ENCODE data around the gene SYCP1. TPM values are rescaled to one million over a fixed set of nuclear protein-coding genes. Genes with fewer than 3 reads are reported as not detected.
"Not testable (repeated sequence)": the region's sequence is repeated elsewhere in the genome, so short reads cannot be mapped to it uniquely, and the experiment has no call there.

SYCP1 gene, protein sequence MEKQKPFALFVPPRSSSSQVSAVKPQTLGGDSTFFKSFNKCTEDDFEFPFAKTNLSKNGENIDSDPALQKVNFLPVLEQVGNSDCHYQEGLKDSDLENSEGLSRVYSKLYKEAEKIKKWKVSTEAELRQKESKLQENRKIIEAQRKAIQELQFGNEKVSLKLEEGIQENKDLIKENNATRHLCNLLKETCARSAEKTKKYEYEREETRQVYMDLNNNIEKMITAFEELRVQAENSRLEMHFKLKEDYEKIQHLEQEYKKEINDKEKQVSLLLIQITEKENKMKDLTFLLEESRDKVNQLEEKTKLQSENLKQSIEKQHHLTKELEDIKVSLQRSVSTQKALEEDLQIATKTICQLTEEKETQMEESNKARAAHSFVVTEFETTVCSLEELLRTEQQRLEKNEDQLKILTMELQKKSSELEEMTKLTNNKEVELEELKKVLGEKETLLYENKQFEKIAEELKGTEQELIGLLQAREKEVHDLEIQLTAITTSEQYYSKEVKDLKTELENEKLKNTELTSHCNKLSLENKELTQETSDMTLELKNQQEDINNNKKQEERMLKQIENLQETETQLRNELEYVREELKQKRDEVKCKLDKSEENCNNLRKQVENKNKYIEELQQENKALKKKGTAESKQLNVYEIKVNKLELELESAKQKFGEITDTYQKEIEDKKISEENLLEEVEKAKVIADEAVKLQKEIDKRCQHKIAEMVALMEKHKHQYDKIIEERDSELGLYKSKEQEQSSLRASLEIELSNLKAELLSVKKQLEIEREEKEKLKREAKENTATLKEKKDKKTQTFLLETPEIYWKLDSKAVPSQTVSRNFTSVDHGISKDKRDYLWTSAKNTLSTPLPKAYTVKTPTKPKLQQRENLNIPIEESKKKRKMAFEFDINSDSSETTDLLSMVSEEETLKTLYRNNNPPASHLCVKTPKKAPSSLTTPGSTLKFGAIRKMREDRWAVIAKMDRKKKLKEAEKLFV
- not detected for total RNA-seq
- polyA plus RNA-seq, result not detected
- long read RNA-seq, donor 1, result 0 reads
- long read RNA-seq, donor 2, result 0 reads

DNA sequence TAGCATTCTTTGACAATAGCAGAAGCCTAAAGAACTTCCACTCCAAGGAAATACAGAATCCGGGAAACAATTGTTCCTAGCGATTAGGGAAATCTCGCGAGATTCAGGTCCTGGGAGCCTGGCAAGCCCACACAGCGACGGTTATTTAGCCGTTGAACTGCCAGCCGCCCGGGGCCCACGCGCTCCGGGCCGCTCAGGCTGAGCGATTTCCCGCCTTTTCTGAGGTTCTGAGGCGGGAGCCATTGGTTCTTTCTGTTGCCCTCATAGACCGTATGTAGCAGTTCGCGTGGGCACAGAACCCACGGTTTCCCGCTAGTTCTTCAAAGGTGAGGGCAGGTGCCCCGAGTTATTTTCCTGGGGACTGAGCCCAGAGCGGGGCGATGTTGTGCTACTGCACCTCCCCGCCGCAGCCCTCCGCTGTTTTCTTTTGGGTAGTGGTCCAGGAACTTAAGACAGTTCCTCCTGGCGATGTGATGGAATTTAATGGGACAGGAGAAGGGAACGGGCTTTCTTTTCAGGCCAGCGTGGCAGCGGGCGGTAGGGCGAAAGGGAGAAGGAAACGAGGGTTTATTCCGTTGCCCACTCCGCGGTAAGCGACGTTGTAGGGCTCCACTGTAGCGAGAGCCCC, at the start of gene SYCP1:
TSS of gene SYCP1 (plus strand) at position 171 of the 628 bp plus-strand sequence. CDS start 602 bp downstream, outside the sequence.
- no peaks in the 10 kb centered on the region for H3K4me1 ChIP-seq (ENCODE audit: control insufficient read depth in 1 of 2, insufficient read depth in 2 of 2, low read length in 2 of 2)
- no peaks in the 10 kb centered on the region for H3K36me3 ChIP-seq (ENCODE audit: control insufficient read depth in 1 of 2, insufficient read depth in 2 of 2, low read length in 1 of 2)
- ATAC-seq (ENCODE audit: low FRiP score), result no peak
- no peaks in the 10 kb centered on the region for H3K27me3 ChIP-seq (ENCODE audit: control insufficient read depth in 1 of 2, insufficient read depth in 2 of 2, low read length in 1 of 2)
- H3K27ac ChIP-seq (ENCODE audit: low read depth in 1 of 2, low read length in 2 of 2), result no peak within 1 kb of the TSS
- H3K4me3 ChIP-seq (ENCODE audit: low read length in 2 of 2), result peak within 1 kb of the TSS in 1 of 2 donors; percentile 24
- WGBS, 2 donors, result 21 to 27% methylated on average over 40 of the region's 40 CpGs
- DNase-seq, result no peak
- H3K9me3 ChIP-seq (ENCODE audit: control insufficient read depth, low read length), result no peaks in the 10 kb centered on the region
- intact Hi-C loops (cut with DNase I), result no loop called here

DNA sequence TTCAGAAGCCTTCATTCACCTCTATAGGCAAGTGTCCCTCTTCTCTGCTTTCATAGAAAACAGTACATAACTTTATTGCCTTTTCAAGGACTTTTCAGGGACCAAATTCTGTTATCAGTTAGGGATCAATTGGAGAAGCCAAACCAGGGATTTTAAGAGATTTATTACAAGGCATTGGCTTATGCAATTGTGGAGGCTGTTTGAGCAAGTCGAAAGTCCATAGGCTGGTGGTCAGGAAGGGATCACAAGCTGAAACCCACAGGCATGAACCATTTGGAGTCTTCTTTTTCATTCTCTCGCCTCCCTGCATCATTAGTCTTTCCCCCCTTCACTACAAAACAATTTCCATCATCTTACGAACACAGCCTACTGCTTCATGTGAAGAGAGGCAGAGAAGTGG, 34.8 kb upstream of the SYCP1 start:
- DNase-seq (no peak), ATAC-seq (ENCODE audit: low FRiP score) (no peak)
- Histone ChIP-seq H3K4me1 (ENCODE audit: control insufficient read depth in 1 of 2, insufficient read depth in 2 of 2, low read length in 2 of 2) (no peaks in the 10 kb centered on the region), H3K9me3 (ENCODE audit: control insufficient read depth, low read length) (peaks cover 2% of the 10 kb centered on the region), H3K27ac (ENCODE audit: low read depth in 1 of 2, low read length in 2 of 2) (no peak overlapping the region), H3K27me3 (ENCODE audit: control insufficient read depth in 1 of 2, insufficient read depth in 2 of 2, low read length in 1 of 2) (no peaks in the 10 kb centered on the region), H3K4me3 (ENCODE audit: low read length in 2 of 2) (no peak overlapping the region), H3K36me3 (ENCODE audit: control insufficient read depth in 1 of 2, insufficient read depth in 2 of 2, low read length in 1 of 2) (no peaks in the 10 kb centered on the region)
- intact Hi-C loops (cut with DNase I), result no loop called here
- WGBS, 2 donors, result 70 to 75% methylated on average over 3 of the region's 3 CpGs

DNA sequence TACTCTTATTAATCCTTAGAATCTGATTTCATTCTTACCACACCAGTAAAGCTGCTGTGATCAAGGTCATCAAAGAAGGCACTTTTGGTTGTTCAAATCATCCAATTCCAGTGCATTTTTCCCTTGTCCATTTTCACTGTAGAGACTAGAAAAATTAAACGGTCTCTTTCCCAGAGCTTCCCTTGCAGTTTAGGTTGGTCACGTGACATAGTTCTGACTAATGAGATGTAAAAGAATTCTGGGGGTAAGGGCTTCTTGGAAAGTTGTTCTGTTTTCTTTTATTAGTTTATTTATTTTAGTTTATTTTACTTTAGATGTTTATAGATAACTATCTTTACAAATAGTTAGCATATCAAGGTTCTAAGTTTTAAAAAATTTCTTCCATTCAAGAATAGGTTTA, 34.3 kb upstream of the SYCP1 start:
- Histone ChIP-seq H3K36me3 (ENCODE audit: control insufficient read depth in 1 of 2, insufficient read depth in 2 of 2, low read length in 1 of 2) (no peaks in the 10 kb centered on the region), H3K27me3 (ENCODE audit: control insufficient read depth in 1 of 2, insufficient read depth in 2 of 2, low read length in 1 of 2) (no peaks in the 10 kb centered on the region), H3K4me1 (ENCODE audit: control insufficient read depth in 1 of 2, insufficient read depth in 2 of 2, low read length in 2 of 2) (no peaks in the 10 kb centered on the region), H3K27ac (ENCODE audit: low read depth in 1 of 2, low read length in 2 of 2) (no peak overlapping the region), H3K9me3 (ENCODE audit: control insufficient read depth, low read length) (peaks cover 2% of the 10 kb centered on the region), H3K4me3 (ENCODE audit: low read length in 2 of 2) (no peak overlapping the region)
- ATAC-seq (ENCODE audit: low FRiP score), result no peak
- 81 to 85% methylated on average over 2 of the region's 2 CpGs for WGBS, 2 donors
- intact Hi-C loops (cut with DNase I), result no loop called here
- DNase-seq, result no peak

DNA sequence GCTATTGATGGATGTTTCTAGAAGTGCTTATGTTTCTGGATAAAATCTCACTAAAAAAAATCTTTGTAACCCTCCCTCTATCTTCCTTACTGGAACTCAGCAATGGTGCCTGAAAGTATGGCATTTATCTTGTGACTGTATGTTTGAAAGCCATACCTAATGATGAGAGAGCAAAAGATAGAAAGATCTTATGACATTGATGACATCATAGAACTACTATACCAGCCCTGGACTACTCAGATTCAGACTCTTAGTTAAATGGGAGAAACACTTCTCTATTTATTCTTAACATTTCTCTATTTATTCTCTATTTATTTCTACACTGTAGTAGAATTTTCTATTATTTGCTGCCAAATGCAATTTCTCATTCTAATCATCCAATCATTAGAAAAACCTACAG, 32.7 kb upstream of the SYCP1 start:
- Histone ChIP-seq H3K27me3 (ENCODE audit: control insufficient read depth in 1 of 2, insufficient read depth in 2 of 2, low read length in 1 of 2) (no peaks in the 10 kb centered on the region), H3K36me3 (ENCODE audit: control insufficient read depth in 1 of 2, insufficient read depth in 2 of 2, low read length in 1 of 2) (no peaks in the 10 kb centered on the region), H3K4me1 (ENCODE audit: control insufficient read depth in 1 of 2, insufficient read depth in 2 of 2, low read length in 2 of 2) (no peaks in the 10 kb centered on the region), H3K9me3 (ENCODE audit: control insufficient read depth, low read length) (peaks cover 2% of the 10 kb centered on the region), H3K4me3 (ENCODE audit: low read length in 2 of 2) (no peak overlapping the region), H3K27ac (ENCODE audit: low read depth in 1 of 2, low read length in 2 of 2) (no peak overlapping the region)
- DNase-seq (no peak), ATAC-seq (ENCODE audit: low FRiP score) (no peak)
- intact Hi-C loops (cut with DNase I), result no loop called here

DNA sequence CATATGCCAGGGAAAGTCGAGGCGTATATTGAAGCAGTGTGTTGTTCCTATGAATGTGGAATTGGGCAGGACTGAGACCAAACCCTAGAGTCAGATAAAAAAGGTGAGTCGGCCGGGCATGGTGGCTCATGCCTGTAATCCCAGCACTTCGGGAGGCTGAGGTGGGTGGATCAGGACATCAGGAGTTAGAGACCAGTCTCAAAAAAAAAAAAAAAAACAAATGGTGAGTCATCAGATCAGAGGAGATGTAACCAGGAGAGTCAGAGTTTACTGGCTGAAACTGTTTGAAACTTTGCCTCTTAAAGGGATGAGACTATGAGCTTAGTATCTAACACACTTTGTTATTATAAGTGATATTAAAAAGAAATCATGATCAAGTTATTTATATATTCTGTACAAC, 26.4 kb upstream of the SYCP1 start:
- Histone ChIP-seq H3K27ac (ENCODE audit: low read depth in 1 of 2, low read length in 2 of 2) (no peak overlapping the region), H3K36me3 (ENCODE audit: control insufficient read depth in 1 of 2, insufficient read depth in 2 of 2, low read length in 1 of 2) (no peaks in the 10 kb centered on the region), H3K9me3 (ENCODE audit: control insufficient read depth, low read length) (peaks cover 2% of the 10 kb centered on the region), H3K4me1 (ENCODE audit: control insufficient read depth in 1 of 2, insufficient read depth in 2 of 2, low read length in 2 of 2) (no peaks in the 10 kb centered on the region), H3K4me3 (ENCODE audit: low read length in 2 of 2) (no peak overlapping the region), H3K27me3 (ENCODE audit: control insufficient read depth in 1 of 2, insufficient read depth in 2 of 2, low read length in 1 of 2) (no peaks in the 10 kb centered on the region)
- intact Hi-C loops (cut with DNase I), result no loop called here
- WGBS, 2 donors, result 78 to 82% methylated on average over 5 of the region's 5 CpGs
- no peak for DNase-seq
- ATAC-seq (ENCODE audit: low FRiP score), result no peak

DNA sequence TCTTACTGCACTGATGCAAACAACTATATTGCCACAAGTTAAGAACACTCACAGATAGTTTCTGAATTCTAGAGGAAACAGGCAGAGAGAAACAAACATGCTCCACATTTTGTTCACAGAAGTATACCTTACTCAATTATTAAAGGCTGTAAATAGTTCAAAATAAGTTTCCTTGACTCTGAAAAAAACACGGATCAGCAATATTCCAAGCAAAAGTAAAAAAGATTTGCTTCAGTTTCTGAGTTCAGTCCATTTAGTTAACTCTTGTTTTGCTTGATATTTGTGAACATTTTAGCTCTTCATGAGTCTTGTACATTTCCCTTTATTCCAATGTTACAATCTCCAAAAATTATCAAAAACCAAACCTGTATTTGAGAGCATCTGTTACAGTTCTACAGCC, 24.6 kb upstream of the SYCP1 start:
- intact Hi-C loops (cut with DNase I); H3K4me1 ChIP-seq (ENCODE audit: control insufficient read depth in 1 of 2, insufficient read depth in 2 of 2, low read length in 2 of 2); DNase-seq; ATAC-seq (ENCODE audit: low FRiP score); H3K27me3 ChIP-seq (ENCODE audit: control insufficient read depth in 1 of 2, insufficient read depth in 2 of 2, low read length in 1 of 2); H3K4me3 ChIP-seq (ENCODE audit: low read length in 2 of 2); H3K36me3 ChIP-seq (ENCODE audit: control insufficient read depth in 1 of 2, insufficient read depth in 2 of 2, low read length in 1 of 2); H3K27ac ChIP-seq (ENCODE audit: low read depth in 1 of 2, low read length in 2 of 2); H3K9me3 ChIP-seq (ENCODE audit: control insufficient read depth, low read length): not testable (repeated sequence)
- 59 to 62% methylated on average over 1 of the region's 1 CpG for WGBS, 2 donors

DNA sequence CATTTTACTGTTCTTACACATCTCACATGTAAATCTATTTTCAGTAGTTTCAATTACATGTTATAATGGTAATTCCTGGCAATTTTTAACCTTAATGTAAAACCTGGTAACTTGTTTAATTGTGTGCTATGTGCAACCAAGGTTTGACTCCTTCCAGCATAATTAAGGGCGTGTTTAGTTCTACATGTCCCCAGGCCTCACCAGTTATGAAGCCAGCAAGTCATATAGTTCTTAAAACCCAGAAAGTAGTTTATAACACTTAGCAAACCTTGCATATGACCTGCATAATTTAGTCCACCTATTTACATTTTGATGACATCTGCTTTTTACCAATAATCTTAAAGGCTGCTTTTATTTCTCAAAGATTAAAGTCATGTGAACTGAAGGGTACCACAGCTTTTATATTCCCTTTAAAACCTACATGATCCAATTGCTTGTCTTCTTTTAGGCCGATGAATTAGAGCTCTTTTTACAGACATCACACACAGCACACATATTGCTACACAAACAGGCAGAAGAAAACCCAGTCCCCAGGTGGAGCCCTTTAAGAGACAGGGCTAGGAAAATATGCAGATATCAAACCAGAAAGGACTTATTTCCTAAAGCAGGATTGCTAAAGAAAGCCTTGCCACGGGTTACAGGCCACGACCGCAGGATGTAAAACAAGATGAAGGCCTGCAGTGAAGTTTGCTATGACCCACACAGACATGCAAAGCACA, 23.2 kb upstream of the SYCP1 start:
- Histone ChIP-seq H3K4me3 (ENCODE audit: low read length in 2 of 2) (no peak overlapping the region), H3K36me3 (ENCODE audit: control insufficient read depth in 1 of 2, insufficient read depth in 2 of 2, low read length in 1 of 2) (no peaks in the 10 kb centered on the region), H3K9me3 (ENCODE audit: control insufficient read depth, low read length) (no peaks in the 10 kb centered on the region), H3K27me3 (ENCODE audit: control insufficient read depth in 1 of 2, insufficient read depth in 2 of 2, low read length in 1 of 2) (no peaks in the 10 kb centered on the region), H3K27ac (ENCODE audit: low read depth in 1 of 2, low read length in 2 of 2) (no peak overlapping the region), H3K4me1 (ENCODE audit: control insufficient read depth in 1 of 2, insufficient read depth in 2 of 2, low read length in 2 of 2) (no peaks in the 10 kb centered on the region)
- no peak for DNase-seq
- intact Hi-C loops (cut with DNase I), result no loop called here
- 74 to 77% methylated on average over 5 of the region's 5 CpGs for WGBS, 2 donors
- ATAC-seq (ENCODE audit: low FRiP score), result no peak

DNA sequence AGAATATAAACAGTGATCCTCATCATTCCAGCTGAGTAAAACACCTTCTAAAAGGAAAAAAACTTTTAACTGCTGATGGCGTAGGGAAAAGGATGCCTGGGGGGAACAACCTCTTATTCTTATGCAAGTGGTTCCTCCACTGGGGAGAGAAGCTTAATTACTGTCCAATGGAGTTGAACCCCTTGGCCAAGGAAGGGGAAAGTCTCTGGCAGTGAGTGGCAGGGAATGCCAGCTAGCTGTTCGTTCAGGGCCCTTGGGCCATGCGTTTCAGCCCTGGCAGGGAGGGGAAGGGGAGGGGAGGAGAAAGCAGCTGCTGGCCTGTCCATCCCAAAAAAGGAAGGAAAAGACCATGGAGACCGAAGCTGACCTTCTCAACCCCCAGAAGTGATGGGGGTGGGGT, 22.6 kb upstream of the SYCP1 start:
- Histone ChIP-seq H3K9me3 (ENCODE audit: control insufficient read depth, low read length) (no peaks in the 10 kb centered on the region), H3K27me3 (ENCODE audit: control insufficient read depth in 1 of 2, insufficient read depth in 2 of 2, low read length in 1 of 2) (no peaks in the 10 kb centered on the region), H3K4me1 (ENCODE audit: control insufficient read depth in 1 of 2, insufficient read depth in 2 of 2, low read length in 2 of 2) (no peaks in the 10 kb centered on the region), H3K4me3 (ENCODE audit: low read length in 2 of 2) (no peak overlapping the region), H3K27ac (ENCODE audit: low read depth in 1 of 2, low read length in 2 of 2) (no peak overlapping the region), H3K36me3 (ENCODE audit: control insufficient read depth in 1 of 2, insufficient read depth in 2 of 2, low read length in 1 of 2) (no peaks in the 10 kb centered on the region)
- DNase-seq (no peak), ATAC-seq (ENCODE audit: low FRiP score) (no peak)
- WGBS, 2 donors, result 79 to 83% methylated on average over 4 of the region's 4 CpGs
- intact Hi-C loops (cut with DNase I), result no loop called here
